HG03575 (cell line): ENCODE data around the gene ZNF768.
"Not testable (repeated sequence)": the region's sequence is repeated elsewhere in the genome, so short reads cannot be mapped to it uniquely, and the experiment has no call there.

Experiments used
- ATAC-seq: cut with Tn5 transposase; IDR thresholded peaks from one replicate; pipeline ENCODE4 v1.9.1; 2021; ENCODE audit not compliant: unreplicated experiment, insufficient number of reproducible peaks, low FRiP score; ENCODE audit errors: extremely low read depth

The ZNF768 gene

GRCh38 chr16:30535777-30536190 is 9.4 kb upstream of the ZNF768 start:
- no peak for ATAC-seq

- no peak for ATAC-seq
These were observed 8.9 kb upstream of the ZNF768 start for GRCh38 chr16:30535106-30535776.

GRCh38 chr16:30534368-30535105 is 8.2 kb upstream of the ZNF768 start, which contains the start of gene ZNF747:
Gene ZNF747 (minus strand): TSS chr16:30534858. CDS start chr16:30534679, 179 bp downstream.
- no peak for ATAC-seq

GRCh38 chr16:30533748-30534367 is 7.5 kb upstream of the ZNF768 start:
- no peak for ATAC-seq

GRCh38 chr16:30533146-30533522 is 6.8 kb upstream of the ZNF768 start:
- ATAC-seq = no peak

GRCh38 chr16:30532285-30533145 is 6.1 kb upstream of the ZNF768 start:
- no peak for ATAC-seq

- ATAC-seq = no peak
These were observed 4.0 kb upstream of the ZNF768 start for GRCh38 chr16:30530163-30531037.

- no peak for ATAC-seq
These were observed 2.6 kb upstream of the ZNF768 start for GRCh38 chr16:30528799-30529457.

- no peak for ATAC-seq
These were observed 1.3 kb upstream of the ZNF768 start for GRCh38 chr16:30527635-30528178.

GRCh38 chr16:30526823-30527634 is 663 bp upstream of the ZNF768 start:
- ATAC-seq = no peak

- ATAC-seq = no peak
These were observed 576 bp downstream of the ZNF768 start for GRCh38 chr16:30525844-30526136.

GRCh38 chr16:30524575-30525568 is 1.5 kb downstream of the ZNF768 start:
- ATAC-seq = no peak

- no peak for ATAC-seq
These were observed 2.4 kb downstream of the ZNF768 start for GRCh38 chr16:30523768-30524574.

- ATAC-seq = not testable (repeated sequence)
These were observed 3.5 kb downstream of the ZNF768 start for GRCh38 chr16:30522702-30523463.
